CD1c-positive myeloid dendritic cell (primary cell): Measurements from ENCODE around the gene NPTX2.

ENCODE experiments used
- DNase-seq: peaks from one replicate; pipeline ENCODE4 v3.0.0-alpha.2; 2016; ENCODE audit errors: extremely low spot score

The NPTX2 gene

GRCh38 chr7:98618786-98619185, 1.7 kb downstream of the NPTX2 start:
- DNase-seq = no peak

- no peak for DNase-seq
Measured at GRCh38 chr7:98619450-98620321, 2.6 kb downstream of the NPTX2 start.

- DNase-seq = no peak
Measured at GRCh38 chr7:98621573-98622482, 4.7 kb downstream of the NPTX2 start.

- DNase-seq = no peak
Measured at GRCh38 chr7:98622926-98623325, 5.8 kb downstream of the NPTX2 start.

GRCh38 chr7:98624846-98625420, 7.8 kb downstream of the NPTX2 start:
- no peak for DNase-seq

- DNase-seq = no peak
Measured at GRCh38 chr7:98626460-98627412, 9.7 kb downstream of the NPTX2 start.

- no peak for DNase-seq
Measured at GRCh38 chr7:98627413-98627790, 10.3 kb downstream of the NPTX2 start.

- no peak for DNase-seq
Measured at GRCh38 chr7:98628418-98628817, 11.3 kb downstream of the NPTX2 start.

- DNase-seq = no peak
Measured at GRCh38 chr7:98629001-98629431, 11.9 kb downstream of the NPTX2 start.

GRCh38 chr7:98630149-98630548, 13.1 kb downstream of the NPTX2 start:
- DNase-seq = no peak

- no peak for DNase-seq
Measured at GRCh38 chr7:98630770-98631169, 13.7 kb downstream of the NPTX2 start.

GRCh38 chr7:98638853-98639252, 21.8 kb downstream of the NPTX2 start:
- DNase-seq = no peak

- DNase-seq = no peak
Measured at GRCh38 chr7:98640375-98640774, 23.3 kb downstream of the NPTX2 start.

- peak; percentile 2 for DNase-seq
Measured at GRCh38 chr7:98641646-98642500, 24.8 kb downstream of the NPTX2 start.

GRCh38 chr7:98643236-98643985, 26.3 kb downstream of the NPTX2 start:
- no peak for DNase-seq

GRCh38 chr7:98646465-98646864, 29.4 kb downstream of the NPTX2 start:
- no peak for DNase-seq

- DNase-seq = no peak
Measured at GRCh38 chr7:98647326-98647725, 30.2 kb downstream of the NPTX2 start.

- no peak for DNase-seq
Measured at GRCh38 chr7:98651760-98652159, 34.7 kb downstream of the NPTX2 start.

- DNase-seq = no peak
Measured at GRCh38 chr7:98653601-98654310, 36.7 kb downstream of the NPTX2 start.
